ENCODE data around the gene TRIM17.

TRIM17 gene

DNA sequence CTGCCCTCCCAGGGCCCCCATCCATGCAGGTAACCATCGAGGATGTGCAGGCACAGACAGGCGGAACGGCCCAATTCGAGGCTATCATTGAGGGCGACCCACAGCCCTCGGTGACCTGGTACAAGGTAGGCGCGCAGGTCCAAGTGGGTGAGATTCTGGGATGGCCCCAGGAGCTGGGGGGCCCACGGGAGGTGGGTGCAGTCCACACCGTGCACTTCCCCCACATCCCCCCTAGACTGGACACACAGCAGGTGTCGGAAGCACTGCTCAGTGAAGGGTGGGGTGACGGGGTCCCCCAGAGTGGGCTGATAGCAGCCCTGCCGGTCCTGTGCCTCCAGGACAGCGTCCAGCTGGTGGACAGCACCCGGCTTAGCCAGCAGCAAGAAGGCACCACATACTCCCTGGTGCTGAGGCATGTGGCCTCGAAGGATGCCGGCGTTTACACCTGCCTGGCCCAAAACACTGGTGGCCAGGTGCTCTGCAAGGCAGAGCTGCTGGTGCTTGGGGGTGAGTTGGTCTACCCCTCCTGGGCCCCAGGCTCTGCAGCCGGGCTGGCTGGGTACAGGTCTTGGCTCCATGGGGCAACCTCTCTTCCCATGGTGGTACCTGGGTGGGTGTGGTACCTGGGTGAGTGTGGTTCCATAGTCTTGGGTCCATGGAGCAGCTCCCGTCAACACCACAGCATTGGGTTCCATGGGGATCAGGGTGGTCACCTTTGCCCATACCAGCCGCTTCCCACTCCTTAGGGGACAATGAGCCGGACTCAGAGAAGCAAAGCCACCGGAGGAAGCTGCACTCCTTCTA is 50.4 kb downstream of the TRIM17 start:
- no peak for DNase-seq

- DNase-seq, result no peak
These were observed 51.2 kb downstream of the TRIM17 start for GRCh38 chr1:228365271-228366061.

GRCh38 chr1:228364706-228365213 is 51.9 kb downstream of the TRIM17 start:
- DNase-seq, result no peak

GRCh38 chr1:228364068-228364705 is 52.5 kb downstream of the TRIM17 start:
- DNase-seq, result no peak

GRCh38 chr1:228363686-228364067 is 53.0 kb downstream of the TRIM17 start:
- no peak for DNase-seq

- DNase-seq, result no peak
These were observed 53.7 kb downstream of the TRIM17 start for GRCh38 chr1:228362884-228363450.

GRCh38 chr1:228362141-228362883 is 54.3 kb downstream of the TRIM17 start:
- no peak for DNase-seq

DNA sequence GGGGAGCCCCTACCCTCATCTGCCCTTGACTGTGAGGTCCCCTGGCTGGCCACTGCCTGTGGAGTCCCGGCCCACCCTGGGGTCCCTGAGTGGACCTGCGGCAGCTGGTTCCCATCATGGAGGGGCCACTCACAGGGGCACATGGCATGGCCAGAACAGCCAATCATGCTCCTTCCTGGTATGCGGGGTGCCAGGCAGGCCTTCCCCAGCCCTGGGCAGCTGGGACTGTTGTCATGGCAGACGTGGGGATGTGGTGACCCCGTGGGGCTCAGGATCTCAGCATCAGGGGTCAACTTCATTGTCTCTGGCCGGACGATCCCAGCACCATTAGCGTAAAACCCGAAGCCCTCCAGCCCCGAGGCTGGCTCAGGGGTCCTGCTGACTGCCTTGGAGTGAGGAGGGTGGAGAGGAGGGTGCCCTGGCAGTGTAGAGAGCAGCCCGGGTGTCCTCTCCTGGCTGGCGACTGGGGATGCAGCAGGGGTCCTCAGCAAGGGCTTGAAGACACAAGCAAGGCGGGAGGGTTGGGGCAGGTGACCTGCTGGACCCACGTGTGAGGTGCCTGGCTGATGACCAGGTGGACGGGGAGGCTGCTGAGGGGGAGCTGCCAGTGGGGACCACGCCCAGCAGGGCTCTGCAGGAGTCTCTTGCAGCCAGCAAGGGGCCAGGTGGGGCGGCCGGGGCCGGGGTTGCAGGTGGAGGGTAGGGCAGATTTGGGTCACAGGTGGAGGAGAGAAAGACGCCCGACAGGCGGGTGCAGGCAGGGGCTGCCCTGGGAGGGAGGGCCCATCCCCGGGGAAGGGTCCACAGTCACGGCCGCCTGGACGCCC is 55.1 kb downstream of the TRIM17 start:
- DNase-seq, result no peak

DNA sequence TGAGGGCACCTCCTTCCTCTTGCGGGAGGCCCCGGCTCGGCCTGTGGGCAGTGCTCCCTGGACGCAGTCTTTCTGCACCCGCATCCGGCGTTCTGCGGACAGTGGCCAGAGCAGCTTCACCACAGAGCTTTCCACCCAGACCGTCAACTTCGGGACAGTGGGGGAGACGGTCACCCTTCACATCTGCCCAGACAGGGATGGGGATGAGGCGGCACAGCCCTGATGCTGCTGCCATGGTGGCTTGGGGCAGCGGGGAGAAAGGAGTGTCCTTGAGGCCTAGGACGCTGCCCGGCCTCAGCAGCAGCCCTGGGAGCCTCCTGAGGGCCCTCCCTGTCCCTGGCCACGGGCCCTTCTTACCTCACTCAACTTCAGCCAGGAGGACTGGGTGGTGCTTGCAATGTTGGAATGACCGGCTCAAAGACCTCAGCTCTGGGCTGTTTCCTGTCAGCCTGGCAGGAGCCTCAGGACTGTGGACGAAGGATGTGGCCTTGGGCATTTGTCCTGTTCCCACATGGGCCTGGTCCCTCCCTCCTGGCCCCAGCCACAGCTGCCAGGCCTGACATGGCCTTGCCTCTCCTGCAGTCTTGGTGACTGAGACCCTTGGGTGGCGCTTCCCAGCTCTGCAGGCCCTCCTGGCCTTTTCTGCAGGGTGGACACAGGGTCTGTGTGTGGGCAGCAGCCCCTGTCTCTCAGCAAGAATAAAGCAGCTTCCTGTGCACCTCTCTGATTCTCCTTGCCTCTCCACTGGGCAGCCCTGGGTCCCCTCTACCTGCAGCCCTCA is 55.9 kb downstream of the TRIM17 start:
- no peak for DNase-seq

GRCh38 chr1:228359613-228360532 is 56.8 kb downstream of the TRIM17 start:
- no peak for DNase-seq

DNA sequence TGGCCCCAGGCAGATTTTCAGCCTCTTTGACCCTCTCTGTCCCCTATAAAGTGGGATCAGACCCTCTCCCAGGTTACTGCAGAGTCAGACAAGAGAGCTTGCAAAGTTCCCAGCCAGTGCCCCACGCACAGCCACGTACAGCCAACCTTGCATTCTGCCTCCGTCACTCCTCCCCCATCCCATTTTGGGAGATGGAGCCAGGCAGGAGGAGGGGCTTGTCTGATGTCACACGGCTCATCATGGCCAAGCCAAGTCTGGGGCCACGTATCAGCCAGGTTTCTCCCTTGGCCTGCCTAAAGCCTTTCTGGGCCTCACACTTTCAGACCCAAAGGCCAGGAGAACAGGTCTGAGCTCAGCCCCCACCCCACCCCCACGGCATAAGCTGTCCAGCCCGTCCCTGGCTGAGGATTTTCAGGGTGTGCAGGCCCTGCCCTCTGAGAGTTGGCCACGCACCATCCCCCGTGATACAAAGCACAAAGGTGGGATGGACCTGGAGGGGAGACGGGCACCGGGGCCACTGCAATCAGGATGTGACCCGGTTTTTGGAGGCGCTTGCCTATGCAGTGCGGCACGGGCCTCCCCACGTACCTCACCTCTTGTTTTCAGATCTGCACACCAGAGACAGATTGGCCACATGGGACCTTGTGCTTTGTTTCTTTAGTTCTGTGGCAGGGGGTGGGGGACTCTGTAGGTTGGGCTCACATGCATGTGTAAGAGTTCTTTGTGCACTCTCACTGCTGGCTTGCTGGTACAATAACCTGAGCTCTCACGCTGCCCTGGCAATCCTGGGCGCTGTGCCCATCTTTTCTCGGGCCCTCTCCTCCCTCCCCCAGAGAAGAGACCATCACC is 57.7 kb downstream of the TRIM17 start:
- no peak for DNase-seq

GRCh38 chr1:228358039-228358763 is 58.5 kb downstream of the TRIM17 start:
- no peak for DNase-seq
